ENCODE results near the gene GUCA2A.
"Not testable (repeated sequence)": the region's sequence is repeated elsewhere in the genome, so short reads cannot be mapped to it uniquely, and the experiment has no call there.

The GUCA2A gene, protein sequence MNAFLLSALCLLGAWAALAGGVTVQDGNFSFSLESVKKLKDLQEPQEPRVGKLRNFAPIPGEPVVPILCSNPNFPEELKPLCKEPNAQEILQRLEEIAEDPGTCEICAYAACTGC

GRCh38 chr1:42164551-42165420 is at the start of gene GUCA2A:
GUCA2A (minus strand) TSS chr1:42164745; CDS start chr1:42164712, 33 bp downstream.
- no peak for DNase-seq

GRCh38 chr1:42211224-42211623 is 46.7 kb upstream of the GUCA2A start:
- no peak for DNase-seq

GRCh38 chr1:42210421-42211133 is 46.0 kb upstream of the GUCA2A start:
- DNase-seq = no peak

DNA sequence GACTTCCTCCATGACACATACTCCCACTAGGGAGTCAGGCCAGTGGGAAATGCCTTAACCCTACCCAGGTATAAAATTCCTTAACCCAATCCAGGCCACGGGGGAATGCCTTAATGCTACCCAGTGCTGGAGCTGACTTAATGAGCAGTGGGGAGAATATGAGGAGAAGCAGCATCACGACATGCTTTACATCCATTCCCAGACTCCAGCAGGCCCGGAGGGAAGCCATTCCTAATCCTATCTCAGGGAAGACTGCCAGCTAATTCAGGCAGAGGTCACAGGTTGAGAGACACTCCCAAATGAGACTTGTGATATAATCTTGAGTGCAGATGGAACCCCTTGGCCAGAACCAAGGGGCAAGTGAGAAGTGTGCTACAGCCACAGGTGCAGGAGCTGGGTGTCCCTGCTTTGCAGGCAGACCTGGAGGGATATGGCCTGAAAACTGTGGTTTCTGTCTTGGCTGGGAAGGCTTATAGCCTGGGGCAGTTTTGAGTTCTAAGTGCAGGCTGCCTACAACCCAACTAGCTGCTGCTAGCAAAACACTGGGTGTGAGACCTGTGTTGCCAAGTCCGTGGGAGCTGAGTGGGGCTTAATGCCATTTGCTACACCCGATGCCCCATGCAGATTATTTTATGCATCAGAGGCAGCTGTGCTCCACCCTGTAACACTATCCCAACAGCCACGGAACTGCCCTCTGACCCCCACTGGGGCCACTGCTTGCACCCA is 45.1 kb upstream of the GUCA2A start:
- no peak for DNase-seq

DNA sequence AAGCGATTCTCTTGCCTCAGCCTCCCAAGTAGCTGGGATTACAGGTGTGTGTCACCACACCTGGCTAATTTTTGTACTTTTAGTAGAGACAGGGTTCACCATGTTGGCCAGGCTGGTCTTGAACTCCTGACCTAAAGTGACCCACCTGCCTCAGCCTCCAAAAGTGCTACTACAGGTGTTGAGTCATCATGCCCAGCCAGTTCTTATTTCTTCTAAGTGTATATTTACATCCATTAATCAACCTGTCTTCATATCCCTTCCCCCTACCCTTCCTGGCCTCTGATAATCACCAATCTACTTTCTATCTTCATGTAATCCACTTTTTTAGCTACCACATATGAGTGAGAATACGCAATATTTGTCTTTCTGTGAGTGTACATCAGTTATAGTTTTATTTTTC is 42.4 kb upstream of the GUCA2A start:
- DNase-seq = not testable (repeated sequence)

GRCh38 chr1:42206164-42206563 is 41.6 kb upstream of the GUCA2A start:
- DNase-seq = no peak

DNA sequence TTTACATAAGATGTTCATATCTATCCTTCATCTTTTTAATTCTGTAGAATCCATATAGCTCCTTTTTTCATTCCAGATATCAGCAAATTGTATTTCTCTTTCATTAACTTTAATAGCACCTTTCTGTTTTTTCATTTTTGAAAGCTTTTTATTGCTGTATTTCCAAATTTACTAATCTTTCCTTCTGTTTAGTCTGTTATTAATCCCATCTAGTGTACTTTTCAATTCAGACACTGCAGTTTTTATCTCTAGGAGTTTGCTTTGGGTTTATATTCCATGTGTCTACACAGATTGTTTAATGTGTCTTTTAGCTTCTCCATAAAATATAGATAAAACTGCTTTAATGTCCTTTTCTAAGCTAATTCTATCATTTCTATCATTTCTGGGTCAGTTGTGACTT is 37.4 kb upstream of the GUCA2A start:
- DNase-seq = no peak

DNA sequence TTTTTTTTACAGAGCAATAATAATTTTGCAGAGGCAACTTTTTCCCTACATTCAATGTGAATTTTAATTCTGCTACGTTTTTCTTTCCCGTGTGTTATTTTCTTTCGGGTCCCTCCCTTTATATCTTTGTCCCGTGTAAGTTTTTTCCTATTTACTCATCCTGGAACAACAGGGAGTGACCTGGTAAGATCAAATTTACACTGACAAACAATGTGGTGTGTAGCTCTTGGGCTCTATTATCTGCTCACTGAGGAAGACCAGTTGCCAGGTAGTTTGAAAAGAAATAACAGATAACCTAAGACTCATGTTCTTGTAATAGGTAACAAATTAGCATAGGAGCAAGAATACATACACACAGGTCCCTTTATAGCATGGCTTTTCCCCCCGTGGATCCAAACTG is 33.7 kb upstream of the GUCA2A start:
- DNase-seq = no peak

GRCh38 chr1:42195841-42196240 is 31.3 kb upstream of the GUCA2A start:
- DNase-seq = no peak

DNA sequence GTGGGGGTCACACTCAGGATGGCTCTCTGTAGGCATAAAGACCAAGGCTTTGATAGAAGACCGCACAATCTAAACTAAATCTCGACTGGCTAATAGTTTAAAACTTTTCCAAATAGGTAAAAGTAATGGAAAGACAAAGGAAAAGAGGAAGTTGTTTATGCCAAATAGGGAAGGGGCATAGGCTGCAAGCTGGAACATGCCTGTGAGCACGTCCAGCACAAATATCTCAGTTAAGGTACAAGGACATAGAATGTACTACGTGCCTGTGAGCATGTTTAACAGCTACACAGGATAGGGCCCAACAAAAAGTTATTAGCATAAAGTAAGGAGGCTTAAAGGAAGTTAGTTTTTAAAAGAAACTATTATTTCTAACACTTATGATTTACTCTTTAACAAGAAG is 27.6 kb upstream of the GUCA2A start:
- no peak for DNase-seq

DNA sequence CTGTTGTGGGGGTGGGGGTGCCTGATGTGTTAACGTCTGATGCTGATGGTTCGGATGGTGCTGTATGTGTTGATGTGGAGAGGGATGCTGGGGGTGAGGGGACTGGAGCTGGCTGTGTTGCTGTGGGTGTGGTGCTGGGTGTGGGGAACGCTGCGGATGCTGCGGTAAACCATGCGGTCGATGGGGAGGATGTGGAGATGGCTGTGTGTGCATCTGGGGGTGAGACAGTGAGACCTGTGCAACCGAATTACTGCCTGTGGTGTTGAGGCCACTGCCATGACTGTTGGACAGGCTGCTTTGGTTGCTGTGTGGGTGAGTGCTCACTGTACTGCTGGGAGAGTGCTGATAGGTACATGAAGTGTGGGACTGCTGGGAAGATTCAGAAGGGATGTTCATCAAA is 26.8 kb upstream of the GUCA2A start:
- no peak for DNase-seq

DNA sequence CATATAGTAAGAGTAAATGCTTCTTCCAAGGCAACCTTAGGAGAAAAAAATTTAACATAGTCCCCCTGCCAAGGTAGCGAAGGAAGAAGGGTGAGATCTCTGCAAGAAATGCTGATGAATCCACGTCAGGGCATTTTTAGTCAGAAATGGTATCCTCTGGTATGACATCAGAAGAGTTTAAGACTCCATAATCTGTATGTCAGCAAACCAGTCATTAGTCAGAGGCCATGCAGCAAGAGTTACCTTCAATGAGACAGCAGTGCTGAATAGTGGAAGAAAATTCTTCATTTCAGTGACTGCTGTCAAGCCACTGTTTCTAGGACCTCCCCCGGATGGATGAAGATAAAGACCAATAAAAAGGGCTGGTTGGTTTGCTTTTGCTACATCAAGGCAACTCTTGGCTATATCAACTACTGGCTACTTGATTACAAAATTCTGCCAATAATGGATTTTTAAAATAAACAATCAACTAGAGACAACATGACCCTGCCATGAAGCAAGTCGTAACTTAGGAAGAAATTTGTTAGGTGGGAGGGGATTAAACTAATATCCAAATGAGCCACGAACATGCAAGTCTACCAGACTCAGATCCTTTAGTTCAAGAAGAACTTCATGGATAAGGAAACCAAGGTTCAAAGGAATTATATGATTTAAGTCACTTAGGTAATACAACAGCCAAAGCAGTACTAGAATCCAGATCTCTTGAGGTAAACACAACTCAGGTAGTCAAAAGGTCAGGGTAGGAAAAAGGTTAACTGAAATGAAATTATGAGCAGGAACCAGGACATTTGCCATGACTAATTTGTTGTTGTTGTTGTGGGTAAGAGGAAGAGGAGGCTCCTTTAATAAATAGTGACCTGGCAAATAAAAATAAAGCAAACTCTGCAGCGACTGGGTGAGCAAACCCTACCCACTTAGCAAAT is 25.6 kb upstream of the GUCA2A start:
- DNase-seq = no peak

- DNase-seq = no peak
Observed at GRCh38 chr1:42186152-42186551, 21.6 kb upstream of the GUCA2A start.

DNA sequence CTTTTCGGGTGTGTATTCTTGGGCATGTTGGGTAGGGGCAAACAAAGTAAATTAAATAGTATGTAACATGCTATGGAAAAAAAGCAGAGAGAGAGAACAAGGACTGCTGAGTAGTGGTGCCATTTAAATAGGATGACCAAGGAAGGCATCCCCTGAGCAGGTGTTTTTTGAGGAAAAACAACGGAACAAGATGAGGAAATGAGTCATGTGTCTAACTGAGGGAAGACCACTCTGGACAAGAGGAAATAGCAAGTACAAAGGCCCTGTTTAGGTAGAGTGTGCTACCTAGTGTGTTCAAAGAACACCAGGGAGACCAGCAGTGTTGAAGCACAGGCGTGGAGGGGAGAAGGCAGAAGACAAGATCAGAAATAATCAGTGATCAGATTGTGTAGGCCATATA is 20.1 kb upstream of the GUCA2A start:
- no peak for DNase-seq

- DNase-seq = no peak
Observed at GRCh38 chr1:42183957-42184268, 19.4 kb upstream of the GUCA2A start.

GRCh38 chr1:42183210-42183956 is 18.8 kb upstream of the GUCA2A start:
- DNase-seq = no peak

DNA sequence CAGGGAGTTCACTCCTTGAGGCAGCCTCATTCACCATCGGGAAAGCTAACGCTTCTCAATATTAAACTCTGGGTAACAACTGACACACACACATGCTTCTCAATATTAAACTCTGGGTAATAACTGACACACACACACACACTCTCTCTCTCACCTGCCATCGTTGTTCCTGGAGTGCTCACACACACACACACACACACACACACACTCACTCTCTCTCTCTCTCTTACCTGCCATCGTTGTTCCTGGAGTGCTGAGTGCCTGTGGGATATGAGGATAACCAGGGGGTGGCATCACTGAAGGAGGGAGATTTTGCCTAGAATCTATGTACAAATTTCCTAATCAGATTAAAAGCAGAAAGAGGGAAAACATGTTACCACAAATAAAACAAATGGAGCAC is 17.1 kb upstream of the GUCA2A start:
- DNase-seq = no peak

GRCh38 chr1:42179900-42180329 is 15.4 kb upstream of the GUCA2A start:
- DNase-seq = no peak

DNA sequence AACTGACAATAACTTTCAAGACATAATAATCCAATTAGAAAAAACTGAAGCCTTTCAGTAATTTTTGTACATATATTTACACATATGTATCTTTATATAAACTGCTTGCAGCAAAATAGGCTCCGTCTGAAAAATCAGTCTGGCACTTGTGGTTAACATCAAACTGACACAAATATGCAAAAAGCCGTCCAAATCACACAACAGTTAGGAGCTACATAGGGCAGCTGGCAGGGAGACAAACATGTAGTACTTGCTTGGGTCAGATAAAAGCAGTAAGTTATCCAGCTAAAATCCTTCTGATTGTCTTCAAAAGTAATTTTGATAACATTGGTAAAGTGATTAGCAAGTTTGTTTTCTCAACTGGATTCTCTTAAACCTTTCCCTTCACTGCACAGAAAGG is 14.7 kb upstream of the GUCA2A start:
- DNase-seq = no peak

GRCh38 chr1:42178249-42178648 is 13.7 kb upstream of the GUCA2A start:
- no peak for DNase-seq

- no peak for DNase-seq
Observed at GRCh38 chr1:42177541-42177981, 13.0 kb upstream of the GUCA2A start.
